AG09309 (cell line): Measurements from ENCODE around the gene C19orf73.
"Not testable (repeated sequence)": the region's sequence is repeated elsewhere in the genome, so short reads cannot be mapped to it uniquely, and the experiment has no call there.

Experiments used
- DNase-seq: peaks from one replicate; pipeline ENCODE4 v3.0.0-alpha.2; 2010; ENCODE audit warnings: low read depth
- H3K4me3 ChIP-seq: 2 replicates; pipeline ENCODE4 v1.5.1; 2011; ENCODE audit warnings: mild to moderate bottlenecking, low read depth, low read length, moderate library complexity; ENCODE audit not compliant: control insufficient read depth
- TF ChIP-seq, protein P1 (sequence below): IDR thresholded peaks from 2 replicates; pipeline ENCODE4 v1.5.1; 2011; ENCODE audit warnings: mild to moderate bottlenecking, low read depth, low read length, inconsistent platforms; ENCODE audit not compliant: insufficient read depth, control insufficient read depth; ENCODE audit errors: missing control alignments

Gene C19orf73

GRCh38 chr19:49085868-49086232, 33.1 kb downstream of the C19orf73 start:
- TF ChIP-seq, protein P1, sequence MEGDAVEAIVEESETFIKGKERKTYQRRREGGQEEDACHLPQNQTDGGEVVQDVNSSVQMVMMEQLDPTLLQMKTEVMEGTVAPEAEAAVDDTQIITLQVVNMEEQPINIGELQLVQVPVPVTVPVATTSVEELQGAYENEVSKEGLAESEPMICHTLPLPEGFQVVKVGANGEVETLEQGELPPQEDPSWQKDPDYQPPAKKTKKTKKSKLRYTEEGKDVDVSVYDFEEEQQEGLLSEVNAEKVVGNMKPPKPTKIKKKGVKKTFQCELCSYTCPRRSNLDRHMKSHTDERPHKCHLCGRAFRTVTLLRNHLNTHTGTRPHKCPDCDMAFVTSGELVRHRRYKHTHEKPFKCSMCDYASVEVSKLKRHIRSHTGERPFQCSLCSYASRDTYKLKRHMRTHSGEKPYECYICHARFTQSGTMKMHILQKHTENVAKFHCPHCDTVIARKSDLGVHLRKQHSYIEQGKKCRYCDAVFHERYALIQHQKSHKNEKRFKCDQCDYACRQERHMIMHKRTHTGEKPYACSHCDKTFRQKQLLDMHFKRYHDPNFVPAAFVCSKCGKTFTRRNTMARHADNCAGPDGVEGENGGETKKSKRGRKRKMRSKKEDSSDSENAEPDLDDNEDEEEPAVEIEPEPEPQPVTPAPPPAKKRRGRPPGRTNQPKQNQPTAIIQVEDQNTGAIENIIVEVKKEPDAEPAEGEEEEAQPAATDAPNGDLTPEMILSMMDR, result no peak
- DNase-seq, result no peak
- peak overlapping the region; percentile 93 for H3K4me3 ChIP-seq

- DNase-seq, result peak; percentile 98
- H3K4me3 ChIP-seq, result peak within 1 kb of the TSS; percentile 93
- TF ChIP-seq, protein P1, result no peak
Observed at GRCh38 chr19:49085020-49085867, 33.7 kb downstream of the C19orf73 start, which contains the start of gene SNRNP70. Gene SNRNP70, plus strand, starts transcription at chr19:49085451. Its CDS starts 964 bp downstream, at chr19:49086415.

GRCh38 chr19:49084206-49085019, 34.5 kb downstream of the C19orf73 start:
- no peak for DNase-seq
- peak overlapping the region; percentile 93 for H3K4me3 ChIP-seq
- TF ChIP-seq, protein P1, result no peak

DNA sequence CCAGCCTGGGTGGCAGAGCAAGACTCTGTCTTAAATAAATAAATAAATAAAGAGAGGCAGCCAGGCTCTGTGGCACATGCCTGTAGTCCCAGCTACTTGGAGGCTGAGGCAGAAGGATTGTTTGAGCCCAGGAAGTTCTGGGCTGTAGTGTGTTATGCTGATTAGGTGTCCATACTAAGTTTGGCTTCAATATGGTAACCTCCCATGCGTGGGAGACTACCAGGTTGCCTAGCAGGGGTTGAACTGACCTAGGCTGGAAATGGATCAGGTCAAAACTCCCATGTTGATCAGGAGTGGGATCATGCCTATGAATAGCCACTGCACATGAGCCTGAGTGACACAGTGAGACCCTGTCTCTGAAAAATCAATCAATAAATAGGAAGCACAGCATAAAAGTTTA, 37.7 kb downstream of the C19orf73 start:
- TF ChIP-seq, protein P1, result no peak
- no peak for DNase-seq
- no peak overlapping the region for H3K4me3 ChIP-seq

DNA sequence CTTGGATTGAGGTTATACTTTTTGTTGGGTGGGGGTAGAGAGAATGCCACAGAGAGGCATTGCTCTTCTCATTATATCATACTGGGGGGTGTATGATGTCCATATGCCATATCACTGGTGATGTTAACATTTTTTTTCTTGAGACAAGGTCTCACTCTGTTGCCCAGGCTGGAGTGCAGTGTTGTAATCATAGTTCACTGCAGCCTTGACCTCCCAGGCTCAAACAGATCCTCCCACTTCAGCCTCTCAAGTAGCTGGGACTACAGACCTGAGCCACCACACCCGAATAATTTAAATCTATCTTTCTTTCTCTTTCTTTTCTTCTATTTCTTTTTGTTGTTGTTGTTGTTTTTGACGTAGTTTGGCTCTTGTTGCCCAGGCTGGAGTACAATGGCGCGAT, 38.6 kb downstream of the C19orf73 start:
- DNase-seq, result no peak
- TF ChIP-seq, protein P1, result no peak
- H3K4me3 ChIP-seq, result no peak overlapping the region

DNA sequence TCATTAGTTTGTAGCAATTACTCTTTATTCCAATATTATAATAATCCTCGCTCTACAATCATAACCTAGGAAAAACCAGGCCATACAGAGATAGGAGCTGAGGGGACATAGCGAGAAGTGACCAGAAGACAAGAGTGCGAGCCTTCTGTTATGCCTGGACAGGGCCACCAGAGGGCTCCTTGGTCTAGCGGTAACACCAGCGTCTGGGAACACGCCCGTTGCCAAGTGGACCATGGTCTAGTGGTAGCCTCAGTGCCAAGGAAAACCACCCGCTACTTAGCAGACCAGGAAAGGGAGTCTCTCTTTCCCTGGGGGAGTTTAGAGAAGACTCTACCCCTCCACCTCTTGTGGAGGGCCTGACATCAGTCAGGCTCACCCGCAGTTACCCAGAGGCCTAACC, 44.1 kb downstream of the C19orf73 start:
- not testable (repeated sequence) for H3K4me3 ChIP-seq
- TF ChIP-seq, protein P1, result peak; percentile 62
- DNase-seq, result peak; percentile 13
